H1 (cell line): ENCODE results near the gene SULF2. TPM values are rescaled to one million over a fixed set of nuclear protein-coding genes. Genes with fewer than 3 reads are reported as not detected.

Experiments used
- BRCA1 ChIP-seq: IDR thresholded peaks from 2 replicates; pipeline ENCODE4 v1.6.1; 2012; ENCODE audit warnings: low read depth, low read length, improper control_type of control experiment
- CBX8 ChIP-seq: fragments of 300-800, 300-1000 bp; sonication (generic); IDR thresholded peaks from 2 replicates; pipeline ENCODE4 v1.7.1; 2016; ENCODE audit warnings: low read depth, low read length, borderline replicate concordance
- CEBPB ChIP-seq: IDR thresholded peaks from 2 replicates; pipeline ENCODE4 v1.6.1; 2012; ENCODE audit warnings: low read depth, low read length
- CHD1 ChIP-seq: IDR thresholded peaks from 2 replicates; pipeline ENCODE4 v1.6.1; 2012; ENCODE audit warnings: low read depth, low read length, improper control_type of control experiment
- CHD7 ChIP-seq: fragments of 300-600 bp; sonication (generic); IDR thresholded peaks from 2 replicates; pipeline ENCODE4 v1.7.1; 2012; ENCODE audit warnings: low read length, moderate library complexity, mild to moderate bottlenecking, inconsistent platforms; ENCODE audit not compliant: insufficient replicate concordance
- CREB1 ChIP-seq: IDR thresholded peaks from 2 replicates; pipeline ENCODE4 v1.6.1; 2012; ENCODE audit warnings: inconsistent platforms
- RNF2 ChIP-seq: fragments of 200-900, 300-1000 bp; sonication (generic); IDR thresholded peaks from 2 replicates; pipeline ENCODE4 v1.7.1; 2016; ENCODE audit warnings: borderline replicate concordance, low read depth, mild to moderate bottlenecking, antibody characterized with exemption, low read length; ENCODE audit not compliant: poor library complexity, severe bottlenecking; ENCODE audit errors: missing control alignments
- TCF12 ChIP-seq: IDR thresholded peaks from 2 replicates; pipeline ENCODE4 v1.6.1; 2011; ENCODE audit warnings: low read depth, mild to moderate bottlenecking, low read length
- polyA plus RNA-seq, 7 experiments: library from polyadenylated mRNA; depleted of rRNA in 3 of 7; stranded (reverse) in 5 of 7; unstranded in 2 of 7; fragments of >200 nt in 5 of 7; fragments of 200-250 nt in 2 of 7; gene quantifications; 1 replicate in 5 of 7; 2 replicates in 1 of 7; 4 replicates in 1 of 7; pipeline versions ENCODE4 v1.2.1 to v1.2.3, GENCODE V29; 2011 to 2013; ENCODE audit warnings: missing spikeins in 2 of 7, mixed read lengths in 2 of 7
- total RNA-seq: library from RNA; stranded (reverse); fragmentation: NEBNext Ultra II Directional; extraction: Animal tissue kit (Norgen Biotek cat#: 25700); gene quantifications from 2 replicates; pipeline ENCODE4 v1.2.1, GENCODE V29; 2021

Gene SULF2
- total and polyA plus RNA-seq, 2 of the 8 experiments (the other 6 are each of a cell fraction or from before 2014, with no cell fraction given), result 15.7 to 28.2 TPM

GRCh38 chr20:47743671-47744070 lies 41.6 kb downstream of the SULF2 start (continued):
- TF ChIP-seq CHD7, result no peak
- no peak for TF ChIP-seq TCF12
- TF ChIP-seq RNF2, result no peak
- no peak for TF ChIP-seq CEBPB
- no peak for TF ChIP-seq CREB1
- no peak for TF ChIP-seq CBX8
- TF ChIP-seq BRCA1, result no peak
- no peak for TF ChIP-seq CHD1
